HG03378 (cell line): ENCODE data around the gene AMPD1.
A peak's percentile ranks its signal among the peaks of the same experiment; 100 is the strongest.

Source experiments
- ATAC-seq: cut with Tn5 transposase; IDR thresholded peaks from one replicate; pipeline ENCODE4 v1.9.1; 2021; ENCODE audit warnings: mild to moderate bottlenecking, moderate library complexity; ENCODE audit not compliant: unreplicated experiment

The AMPD1 gene

DNA sequence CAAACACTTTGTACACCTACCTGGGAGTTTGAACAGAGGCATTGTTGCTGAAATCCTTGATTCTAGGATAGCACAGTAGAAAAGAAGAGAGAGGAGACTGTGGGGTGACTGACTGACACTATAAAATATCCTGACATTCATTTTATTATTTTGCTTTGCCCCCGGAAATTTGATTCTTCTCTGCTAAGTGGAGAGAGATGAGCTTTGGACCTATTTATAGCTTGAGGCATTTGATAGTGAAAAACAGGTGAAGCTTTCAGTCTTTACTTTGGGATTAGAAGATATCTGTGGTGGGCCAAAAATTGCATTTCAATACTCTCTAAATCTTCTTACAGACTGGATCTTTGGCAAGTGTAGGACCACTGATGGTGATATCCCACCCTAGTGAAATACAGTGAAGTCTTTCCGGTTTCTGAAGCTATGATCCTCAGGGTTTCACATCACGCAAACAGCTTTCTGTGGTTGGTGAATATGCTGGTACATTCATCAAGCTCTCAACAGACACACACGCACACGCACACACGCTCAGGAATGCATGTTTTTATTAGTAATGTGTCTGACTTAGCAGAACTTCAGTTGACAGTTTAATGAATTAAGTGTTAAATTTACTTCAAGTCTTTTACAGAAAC, at the start of gene AMPD1:
Gene AMPD1 (minus strand): TSS at position 117 of the 629 bp plus-strand sequence. CDS start 75 bp downstream, at position 42.
- ATAC-seq = no peak

DNA sequence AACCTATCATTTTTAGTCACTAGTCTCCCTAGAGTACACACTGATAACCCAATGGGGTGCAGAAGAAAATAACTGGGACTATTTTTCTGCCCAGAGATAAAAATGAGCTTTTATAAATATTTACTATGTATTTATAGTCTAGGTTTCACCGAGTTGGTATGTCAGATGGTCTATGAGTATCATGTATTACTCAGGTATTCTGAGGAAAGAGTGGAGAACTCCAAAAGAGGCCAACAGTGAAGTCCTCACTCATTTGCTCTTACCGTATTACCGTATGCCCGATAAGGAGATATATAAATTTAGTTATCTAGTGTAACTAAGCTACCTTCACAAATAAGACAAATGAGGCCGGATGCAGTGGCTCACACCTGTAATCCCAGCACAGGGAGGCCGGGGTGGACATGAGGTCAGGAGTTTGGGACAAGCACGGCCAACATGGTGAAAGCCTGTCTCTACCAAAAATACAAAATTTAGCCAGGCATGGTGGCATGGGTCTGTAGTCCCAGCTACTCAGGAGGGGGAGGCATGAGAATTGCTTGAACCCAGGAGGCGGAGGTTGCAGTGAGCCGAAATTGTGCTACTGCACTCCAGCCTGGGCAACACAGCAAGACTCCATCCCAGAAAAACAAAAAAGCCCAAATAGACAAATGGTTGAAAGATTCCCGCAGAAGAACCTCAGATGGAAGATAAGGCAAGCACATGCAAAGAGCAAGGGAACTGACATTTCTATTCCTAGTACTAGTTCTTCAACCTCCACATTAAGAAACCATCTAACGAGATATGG, 46.8 kb upstream of the AMPD1 start:
- ATAC-seq = no peak

DNA sequence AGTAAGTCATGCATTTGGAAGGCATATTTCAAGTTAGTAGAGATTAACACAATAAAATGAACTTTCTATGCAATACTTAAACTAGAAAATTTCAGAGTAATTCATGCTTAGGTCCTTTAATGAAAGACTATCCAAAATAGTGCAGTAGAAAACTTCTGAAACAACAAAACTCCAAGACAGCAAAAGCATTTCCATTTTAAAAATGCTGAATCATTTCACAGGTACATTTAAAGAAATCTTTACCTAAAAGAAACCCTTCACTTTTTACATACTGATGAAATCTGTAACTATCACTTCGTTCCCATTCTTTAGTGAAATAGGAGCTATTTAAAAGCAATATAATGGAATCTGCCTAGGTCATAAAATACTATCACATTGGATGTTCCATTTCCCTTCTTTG, 45.0 kb upstream of the AMPD1 start:
- no peak for ATAC-seq

DNA sequence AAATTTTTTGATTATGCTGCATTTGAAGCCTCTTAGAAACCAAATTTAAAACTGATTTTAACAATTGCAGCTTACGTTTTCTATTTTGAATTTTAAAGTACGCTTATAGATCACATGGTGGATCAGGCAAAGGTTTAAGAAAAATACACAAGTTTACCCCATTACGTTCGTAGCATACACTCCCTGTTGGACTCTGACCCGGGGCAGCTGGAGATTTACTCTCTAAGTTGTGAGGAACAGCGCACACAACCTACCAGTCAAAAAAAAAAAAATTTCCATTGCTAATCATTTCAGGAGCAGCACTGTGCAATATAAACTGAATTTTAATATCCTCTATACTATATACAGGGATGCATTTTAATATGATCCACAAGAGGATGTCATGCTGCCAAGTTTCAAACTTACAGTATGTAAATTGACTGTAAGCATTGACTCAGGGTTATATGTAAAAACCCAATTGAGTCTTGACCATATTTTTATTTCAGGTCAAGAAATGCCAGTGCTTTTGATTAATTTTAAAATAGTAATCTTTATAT, 42.0 kb upstream of the AMPD1 start:
- no peak for ATAC-seq

DNA sequence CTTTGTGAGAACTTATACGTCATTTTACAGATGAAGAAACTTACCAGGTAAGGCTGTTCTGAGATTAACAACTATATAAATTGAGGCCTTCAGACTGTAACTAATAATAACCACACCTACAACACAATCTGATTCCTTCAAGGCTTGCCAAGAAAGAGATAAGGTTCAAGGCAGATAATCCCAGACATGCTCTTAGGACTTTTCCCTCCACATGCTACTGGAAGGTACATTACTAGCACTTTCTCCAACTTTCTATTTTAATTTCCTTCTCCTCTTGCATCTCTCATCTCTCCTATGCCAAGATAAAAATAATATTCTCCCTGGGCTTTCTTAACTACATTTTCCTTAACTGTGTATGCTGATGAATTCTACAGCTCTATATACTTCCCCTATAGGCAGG, 40.1 kb upstream of the AMPD1 start:
- ATAC-seq = no peak

DNA sequence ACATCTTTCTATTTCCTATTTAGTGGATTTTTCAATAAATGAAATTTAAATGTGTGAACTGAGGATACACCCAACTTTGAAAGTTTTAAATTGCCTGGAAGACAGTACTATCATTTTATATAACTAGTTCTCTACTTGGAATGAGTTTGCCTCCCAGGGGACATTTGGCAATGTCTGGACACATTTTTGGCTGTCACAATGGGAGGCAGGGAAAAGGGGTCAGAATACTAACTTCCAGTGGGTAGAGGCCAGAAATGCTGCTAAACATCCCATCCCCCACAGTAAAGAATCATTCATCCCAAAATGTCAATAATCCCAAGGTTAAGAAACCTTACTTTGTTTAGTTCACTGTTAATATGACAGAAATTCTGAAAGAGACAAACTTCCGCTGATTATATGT, 34.4 kb upstream of the AMPD1 start:
- ATAC-seq = no peak

DNA sequence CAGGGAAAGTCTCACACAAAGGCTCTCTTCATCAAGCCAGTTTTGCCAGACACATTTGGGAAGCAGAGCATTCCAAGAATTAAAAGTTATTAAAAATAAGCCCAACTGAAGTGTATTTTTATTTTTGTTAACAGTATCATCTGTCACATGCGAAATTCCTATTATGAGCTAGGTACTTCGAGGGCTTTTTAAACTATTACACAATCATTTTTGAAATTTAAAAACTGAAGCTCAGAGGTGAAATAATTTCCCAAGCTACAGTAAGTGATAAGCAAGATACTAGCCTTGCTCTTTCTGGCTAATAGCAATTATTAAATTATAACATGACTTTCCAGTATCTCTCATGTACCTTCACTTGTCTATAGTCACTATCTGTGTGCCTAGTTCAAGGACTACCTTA, 33.2 kb upstream of the AMPD1 start:
- ATAC-seq = no peak

DNA sequence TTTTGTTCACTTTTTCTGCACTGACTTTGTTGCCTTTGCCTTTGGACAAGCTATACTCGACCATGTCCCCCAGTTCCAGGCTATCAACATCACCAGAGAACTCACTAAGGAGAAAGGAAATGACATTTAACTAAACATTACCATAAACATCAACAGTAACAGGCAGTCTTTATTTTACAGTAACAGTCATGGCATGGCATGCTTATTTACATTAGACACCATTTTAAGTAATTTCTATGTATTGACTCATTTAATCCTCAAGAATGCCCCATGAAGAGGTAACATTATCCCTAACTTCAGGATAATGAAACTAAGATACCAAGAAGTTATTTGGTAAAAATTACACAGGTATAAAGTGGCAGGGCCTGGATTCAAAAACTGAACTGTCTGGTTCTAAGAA, 29.9 kb upstream of the AMPD1 start:
- ATAC-seq = no peak

DNA sequence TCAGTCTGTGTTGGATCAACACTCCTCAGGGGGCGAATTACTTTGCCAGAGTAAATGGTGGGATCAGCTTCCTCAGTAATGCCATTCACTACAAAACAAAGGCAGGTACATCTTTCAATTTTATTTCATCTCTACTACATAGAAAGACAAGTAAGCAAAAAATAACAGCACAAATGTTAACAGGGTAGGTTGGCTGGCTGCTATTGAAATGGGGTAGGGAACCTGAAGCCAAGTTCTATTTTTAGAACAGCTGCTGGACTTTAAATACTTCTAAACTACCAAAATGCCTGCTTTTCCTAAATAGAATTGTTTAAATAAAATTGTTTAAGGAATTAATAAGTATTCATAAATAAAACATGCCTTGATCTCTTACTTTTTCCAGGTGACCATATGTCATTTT, 28.6 kb upstream of the AMPD1 start:
- ATAC-seq = no peak

DNA sequence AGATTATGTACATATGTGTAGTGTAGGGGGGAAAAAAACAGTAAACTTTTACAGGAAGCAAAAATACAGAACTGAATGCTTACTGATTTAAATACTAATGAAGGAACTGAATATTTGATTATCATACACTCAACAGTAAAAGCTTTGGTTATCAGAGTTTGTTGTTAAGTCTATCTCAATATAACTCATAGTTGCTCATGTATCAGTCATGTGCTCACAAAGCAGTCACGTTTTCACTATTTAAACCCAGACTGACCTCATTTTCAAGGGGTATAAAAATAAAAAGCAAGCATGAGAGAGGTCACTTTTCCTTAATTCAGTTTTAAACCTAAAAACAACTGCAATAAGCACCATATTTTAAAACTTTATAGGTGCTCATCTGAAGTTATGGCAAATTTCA, 28.1 kb upstream of the AMPD1 start:
- no peak for ATAC-seq

DNA sequence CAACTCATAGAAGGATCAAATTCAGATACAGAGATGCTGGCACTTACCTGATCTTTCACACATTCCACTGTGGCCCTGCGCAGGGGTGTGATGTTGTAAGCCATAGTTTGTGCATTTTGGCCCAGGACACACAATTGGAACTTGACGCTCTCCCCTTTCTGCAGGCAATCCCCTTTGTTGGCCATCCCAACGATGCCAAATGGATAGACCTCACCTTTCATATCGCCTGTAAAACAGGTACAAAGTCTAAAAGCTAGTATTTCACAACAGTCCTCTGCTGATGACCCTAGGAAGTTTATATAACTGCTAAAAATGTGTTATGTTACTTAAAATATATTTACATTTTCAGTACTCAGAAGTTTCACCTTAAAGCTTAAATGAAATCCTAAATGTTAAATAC, 25.1 kb upstream of the AMPD1 start:
- no peak for ATAC-seq

DNA sequence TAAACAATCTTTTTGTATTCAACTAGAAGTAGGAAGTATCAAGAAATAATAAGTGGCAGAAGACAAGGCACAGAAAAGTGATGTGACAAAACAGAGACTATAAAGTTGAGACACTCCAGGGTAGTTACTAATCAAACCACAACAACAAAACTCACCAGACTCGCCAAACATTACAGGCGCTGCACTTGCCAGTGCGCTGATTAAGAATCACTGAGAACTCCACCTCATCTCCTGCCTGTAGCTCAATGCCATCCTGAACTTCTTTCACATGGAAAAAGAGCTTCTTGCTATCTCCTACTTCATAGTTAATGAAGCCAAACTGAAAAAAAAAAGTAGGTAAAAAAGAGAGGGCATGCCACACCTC, 24.1 kb upstream of the AMPD1 start:
- ATAC-seq = no peak

DNA sequence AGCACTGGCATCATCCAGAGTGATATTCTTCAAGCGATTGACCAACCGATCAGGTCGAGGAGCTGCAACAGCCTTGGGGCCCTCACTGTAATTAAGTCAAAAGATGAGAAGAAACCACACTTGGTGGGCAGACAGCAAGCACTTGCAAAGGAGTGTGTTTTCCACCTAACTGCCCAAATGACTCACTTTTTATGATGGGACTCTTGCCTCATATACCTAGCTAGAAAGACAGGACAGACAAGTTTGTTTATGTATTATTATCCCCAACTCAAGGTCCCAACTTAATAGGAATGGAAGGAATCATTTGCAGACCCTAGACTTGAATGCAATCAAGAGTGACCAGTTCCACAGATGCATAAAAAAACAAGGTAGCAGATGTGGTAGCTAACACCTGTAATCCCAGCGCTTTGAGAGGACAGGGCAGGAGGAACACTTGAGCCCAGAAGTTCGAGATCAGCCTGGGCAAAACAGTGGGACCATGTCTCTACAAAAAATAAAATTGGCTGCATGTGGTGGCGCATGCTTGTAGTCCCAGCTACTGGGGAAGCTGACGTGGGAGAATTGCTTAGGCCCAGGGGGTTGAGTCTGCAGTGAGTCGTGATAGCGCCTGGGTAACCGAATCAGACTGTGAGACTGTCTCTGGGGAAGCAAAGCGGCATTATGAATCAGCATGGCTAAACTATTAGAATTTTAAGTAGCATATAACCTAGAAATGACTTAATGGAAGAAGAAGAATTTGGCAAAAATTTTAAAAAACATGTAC, 23.5 kb upstream of the AMPD1 start:
- ATAC-seq = no peak

DNA sequence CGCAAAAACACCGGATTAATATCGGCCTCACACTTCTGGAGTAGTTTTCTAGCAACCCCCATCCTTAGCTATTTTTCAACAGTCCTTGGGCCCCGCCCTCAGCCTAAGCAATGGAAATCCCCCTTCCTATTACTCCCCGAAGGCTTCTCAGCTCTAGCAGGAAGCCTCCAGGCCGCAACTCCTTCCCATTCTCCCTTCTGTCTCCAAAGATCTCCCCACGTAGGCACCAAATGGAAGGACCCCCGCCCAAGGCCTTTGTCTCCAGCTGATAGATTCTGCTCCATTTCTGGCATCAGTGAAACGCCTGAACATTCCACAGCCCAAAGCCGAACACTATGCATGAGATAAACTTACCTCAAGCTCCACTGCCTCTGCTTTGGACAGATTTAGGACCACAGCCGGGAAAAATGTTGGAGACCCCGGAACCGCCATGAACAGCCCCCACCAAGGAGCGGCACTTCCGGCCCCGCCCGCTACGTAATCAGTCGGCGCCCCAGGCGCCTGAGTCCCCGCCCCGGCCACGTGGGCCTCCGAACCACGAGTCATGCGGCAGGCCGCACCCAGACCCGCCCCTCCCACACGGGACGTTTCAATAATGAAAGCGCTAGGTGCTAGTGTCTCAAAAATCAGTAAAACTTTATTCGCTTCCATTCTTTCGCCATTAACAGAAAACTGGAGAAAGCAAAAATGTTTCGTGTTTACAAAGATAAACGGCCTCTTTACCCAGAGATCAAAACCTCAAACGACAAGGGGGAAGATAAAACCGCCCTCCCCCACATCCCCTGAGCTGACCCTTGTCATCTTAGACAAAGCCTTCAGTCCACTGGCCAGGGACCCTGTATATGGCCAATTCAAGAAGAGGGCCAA, 21.2 kb upstream of the AMPD1 start, which contains the start of gene NRAS:
Gene NRAS (minus strand): TSS at position 468 of the 867 bp plus-strand sequence. CDS start 611 bp downstream, outside the sequence.
- peak; percentile 87 for ATAC-seq

DNA sequence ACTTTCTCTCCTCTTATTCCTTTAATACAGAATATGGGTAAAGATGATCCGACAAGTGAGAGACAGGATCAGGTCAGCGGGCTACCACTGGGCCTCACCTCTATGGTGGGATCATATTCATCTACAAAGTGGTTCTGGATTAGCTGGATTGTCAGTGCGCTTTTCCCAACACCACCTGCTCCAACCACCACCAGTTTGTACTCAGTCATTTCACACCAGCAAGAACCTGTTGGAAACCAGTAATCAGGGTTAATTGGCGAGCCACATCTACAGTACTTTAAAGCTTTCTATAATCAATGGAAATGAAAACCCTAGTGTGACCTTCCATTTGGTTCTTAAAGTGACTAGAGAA, 20.6 kb upstream of the AMPD1 start:
- ATAC-seq = peak; percentile 9

DNA sequence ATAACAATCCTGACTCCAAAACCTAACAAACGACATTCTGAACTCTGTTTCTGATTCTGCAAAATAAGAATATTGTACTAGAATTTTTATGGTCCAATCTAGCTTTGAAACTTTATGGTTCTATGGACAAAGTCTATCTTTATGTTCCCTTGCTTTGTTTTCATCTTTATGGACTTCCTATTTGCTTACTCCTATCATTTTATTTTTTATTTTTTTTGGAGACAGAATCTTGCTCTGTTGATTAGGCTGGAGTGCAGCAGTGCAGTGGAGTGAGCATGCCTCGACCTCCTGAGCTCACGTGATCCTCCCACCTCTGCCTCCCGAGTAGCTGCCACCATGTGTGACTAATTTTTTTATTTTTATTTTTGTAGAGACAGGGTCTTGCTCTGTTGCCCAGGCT, 17.6 kb upstream of the AMPD1 start:
- ATAC-seq = no peak

DNA sequence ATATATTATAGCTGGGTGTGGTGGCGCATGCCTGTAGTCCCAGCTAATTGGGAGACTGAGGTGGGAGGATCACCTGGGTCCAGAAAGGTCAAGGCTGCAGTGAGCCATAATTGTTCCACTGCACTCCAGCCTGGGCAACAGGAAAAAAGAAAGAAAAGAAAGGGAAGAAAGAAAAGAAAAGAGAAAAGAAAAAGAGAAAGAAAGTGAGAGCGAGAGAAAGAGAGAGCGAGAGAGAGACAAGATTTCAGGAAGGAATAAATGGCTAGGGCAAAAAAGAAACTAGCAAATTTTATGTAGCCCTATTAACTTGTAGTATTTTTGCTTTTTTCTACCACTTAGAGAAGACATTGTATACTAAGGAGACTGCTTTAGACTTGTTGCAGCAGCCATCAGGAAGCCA, 15.0 kb upstream of the AMPD1 start:
- no peak for ATAC-seq

DNA sequence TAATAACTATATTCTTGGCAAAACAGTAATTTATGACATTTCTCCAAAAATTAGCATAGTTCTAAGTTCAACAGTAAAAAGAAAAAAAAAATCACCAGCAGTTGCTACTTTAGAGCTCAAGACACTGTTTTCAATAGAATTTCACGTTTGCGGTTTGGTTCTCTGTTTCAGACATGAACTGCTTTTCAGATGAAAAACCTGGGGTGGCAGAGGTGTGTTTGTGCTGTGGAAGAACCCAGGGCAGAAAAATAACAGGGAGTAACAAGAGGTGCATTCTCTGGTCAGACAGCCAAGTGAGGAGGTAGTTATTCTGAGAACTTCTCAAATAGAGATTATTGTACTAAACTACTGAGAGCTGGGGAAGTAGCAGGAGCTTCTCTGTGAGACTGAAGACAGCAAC, 12.3 kb upstream of the AMPD1 start:
- ATAC-seq = no peak

DNA sequence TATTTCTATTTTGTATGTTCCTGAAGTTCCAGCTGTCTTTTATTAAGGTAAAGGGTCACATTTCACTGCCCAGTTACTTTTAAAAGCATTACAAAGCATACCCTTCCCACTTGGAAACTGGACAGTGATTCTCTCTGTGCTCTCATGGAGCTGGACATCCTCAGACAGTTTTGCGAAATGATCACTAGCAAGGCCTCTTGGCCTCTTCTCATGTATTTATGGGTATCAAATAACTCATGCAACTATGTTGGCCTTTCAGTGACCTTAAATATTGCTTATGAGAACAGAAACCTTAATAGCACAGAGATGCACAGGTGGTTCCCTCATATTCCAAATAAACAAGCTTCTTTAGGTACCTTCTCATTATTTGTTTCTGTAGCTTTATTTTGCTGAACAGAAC, 7.9 kb upstream of the AMPD1 start:
- peak; percentile 45 for ATAC-seq

DNA sequence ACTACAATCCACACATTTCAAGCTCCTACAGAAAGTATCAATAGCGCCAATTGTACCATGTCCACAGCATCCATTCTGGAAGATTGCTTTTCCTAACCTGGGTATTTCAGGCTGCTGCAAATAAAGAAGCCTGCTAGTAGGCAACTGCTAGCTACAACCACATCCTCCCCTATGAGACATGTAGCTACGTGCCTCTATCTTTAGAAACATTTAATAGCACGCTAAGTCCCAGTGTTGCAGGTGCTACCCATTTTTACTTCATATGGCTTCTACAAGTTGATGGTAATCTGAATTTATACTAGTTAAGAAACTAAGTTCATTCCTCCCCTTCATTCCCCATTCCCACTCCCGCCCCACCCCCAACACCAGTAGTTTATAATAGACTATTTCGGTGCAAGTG, 7.4 kb upstream of the AMPD1 start:
- ATAC-seq = peak; percentile 46

DNA sequence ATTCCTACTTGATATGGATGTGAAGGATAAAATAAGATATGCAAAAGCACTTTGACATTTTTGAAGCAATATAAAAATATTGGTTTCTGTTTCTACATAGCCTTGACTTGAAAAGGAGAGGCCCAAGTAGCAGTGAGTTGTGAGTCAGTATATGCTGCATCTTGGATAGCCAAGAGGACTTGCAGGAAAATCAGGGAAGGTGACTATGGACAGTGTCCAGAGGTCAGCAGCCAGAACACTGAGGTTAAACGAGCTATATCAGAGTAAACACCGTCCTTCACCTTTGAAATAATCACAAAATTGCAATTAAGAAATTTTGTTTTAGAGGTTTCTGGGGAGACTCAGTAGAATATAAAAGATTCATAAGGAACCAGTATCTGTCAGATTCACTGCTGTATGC, 6.6 kb upstream of the AMPD1 start:
- no peak for ATAC-seq
